GM12865 (cell line): ENCODE data around the gene SUCO.

Source experiments
- DNase-seq: peaks from one replicate; pipeline ENCODE4 v3.0.0; 2010; ENCODE audit warnings: low read depth
- H3K4me3 ChIP-seq: 2 replicates; pipeline ENCODE4 v1.5.1; 2011; ENCODE audit warnings: mild to moderate bottlenecking, low read depth, low read length, control low read depth
- CTCF ChIP-seq: IDR thresholded peaks from 2 replicates; pipeline ENCODE4 v1.5.1; 2011; ENCODE audit warnings: low read length, control low read depth, low read depth, inconsistent platforms; ENCODE audit not compliant: insufficient read depth; ENCODE audit errors: missing control alignments

The SUCO gene

GRCh38 chr1:172531412-172532182 is 1.4 kb upstream of the SUCO start:
- TF ChIP-seq CTCF: no peak
- DNase-seq: no peak
- peak overlapping the region; percentile 86 for H3K4me3 ChIP-seq

- TF ChIP-seq CTCF: no peak
- H3K4me3 ChIP-seq: peak overlapping the region; percentile 86
- peak; percentile 98 for DNase-seq
These were observed 709 bp upstream of the SUCO start for GRCh38 chr1:172532183-172532699.

DNA sequence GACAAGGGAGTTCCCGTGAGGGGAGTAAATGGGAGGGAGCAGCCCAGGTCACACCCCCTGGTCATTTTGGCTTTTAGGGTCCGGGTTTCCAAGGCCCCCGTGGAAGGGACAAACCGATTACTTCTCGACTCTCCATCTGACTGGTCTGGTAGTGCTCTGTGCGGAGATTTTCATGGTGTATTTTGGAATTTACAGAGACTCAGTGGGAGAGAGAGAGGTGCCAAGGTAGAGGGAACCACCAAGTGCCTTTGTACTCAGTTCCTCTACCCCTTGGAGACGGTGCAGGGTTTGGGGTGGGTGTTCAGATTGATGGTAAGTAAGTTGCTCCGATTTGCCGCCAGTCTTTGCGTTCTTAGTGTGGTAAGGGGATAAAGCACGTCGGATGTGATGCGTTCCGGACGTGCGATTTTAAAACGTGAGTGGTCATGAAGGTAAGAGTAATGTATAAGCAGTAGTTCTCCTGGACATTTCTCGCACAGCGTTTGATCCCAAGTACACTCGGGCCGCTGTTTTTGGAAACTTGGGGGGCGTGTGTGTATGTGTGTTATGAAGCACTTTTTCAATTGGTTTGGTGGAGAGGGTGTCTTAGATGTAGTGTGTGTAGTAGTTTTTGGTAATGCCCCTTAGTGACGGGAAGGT is 682 bp downstream of the SUCO start:
- TF ChIP-seq CTCF: no peak
- H3K4me3 ChIP-seq: peak overlapping the region; percentile 91
- peak; percentile 54 for DNase-seq

GRCh38 chr1:172536256-172536655 is 3.3 kb downstream of the SUCO start:
- DNase-seq: no peak
- H3K4me3 ChIP-seq: no peak overlapping the region
- TF ChIP-seq CTCF: no peak

GRCh38 chr1:172537366-172537765 is 4.4 kb downstream of the SUCO start:
- no peak overlapping the region for H3K4me3 ChIP-seq
- TF ChIP-seq CTCF: no peak
- DNase-seq: no peak

- no peak for DNase-seq
- H3K4me3 ChIP-seq: no peak overlapping the region
- no peak for TF ChIP-seq CTCF
These were observed 5.0 kb downstream of the SUCO start for GRCh38 chr1:172537827-172538391.
